Stomach (tissue), 9 donors: Measurements from ENCODE around the gene AKAP13. TPM values are rescaled to one million over a fixed set of nuclear protein-coding genes. Genes with fewer than 3 reads are reported as not detected.

Source experiments
- DNase-seq, 2 donors: peaks; one replicate each; pipeline versions ENCODE4 v3.0.0 to v3.0.0-alpha.2; 2013 to 2019
- H3K27ac ChIP-seq, 5 donors: fragments of 200-600 bp in 4 of 5; sonication (generic) in 4 of 5; one replicate each; pipeline ENCODE4 v1.5.1; 2013 to 2019; ENCODE audit warnings: mild to moderate bottlenecking in 1 of 5, moderate library complexity in 1 of 5
- H3K27me3 ChIP-seq, 3 donors: fragments of 200-600 bp; sonication (generic); one replicate each; pipeline ENCODE4 v1.5.1; 2017 to 2019; ENCODE audit warnings: mixed run types in 1 of 3
- H3K36me3 ChIP-seq, 4 donors: fragments of 200-600 bp; sonication (generic); 1 replicate in 3 of 4; 2 replicates in 1 of 4; pipeline ENCODE4 v1.5.1; 2016 to 2019
- H3K4me1 ChIP-seq, 4 donors: fragments of 200-600 bp; sonication (generic); one replicate each; pipeline ENCODE4 v1.5.1; 2016 to 2019
- H3K4me3 ChIP-seq, 4 donors: fragments of 200-600 bp; sonication (generic) in 3 of 4; one replicate each; pipeline ENCODE4 v1.5.1; 2016 to 2019; ENCODE audit warnings: mild to moderate bottlenecking in 1 of 4
- H3K9me3 ChIP-seq, 4 donors: fragments of 200-600 bp; sonication (generic); one replicate each; pipeline ENCODE4 v1.5.1; 2016 to 2019
- EP300 ChIP-seq: sonication (generic); formaldehyde crosslinking; IDR thresholded peaks from one replicate; pipeline ENCODE4 v1.6.1; 2017; ENCODE audit warnings: antibody characterized with exemption
- POLR2A ChIP-seq, 4 donors: fragments of 450-650 bp; IDR thresholded peaks; one replicate each; pipeline ENCODE4 v1.6.1; 2016; ENCODE audit warnings: antibody characterized with exemption in 4 of 4, control low read depth in 2 of 4, mild to moderate bottlenecking in 1 of 4, moderate library complexity in 1 of 4
- POLR2AphosphoS5 ChIP-seq, 3 donors: sonication (generic); formaldehyde crosslinking; IDR thresholded peaks; one replicate each; pipeline ENCODE4 v1.6.1; 2016; ENCODE audit warnings: antibody characterized with exemption in 3 of 3
- WGBS, 5 donors: extraction: QIAGEN DNeasy Blood & Tissue Kit in 3 of 5; methylation state at CpG; one replicate each; pipeline versions ENCODE4 v1.1.5 to v1.1.7; 2013 to 2018; 5-methylcytosine and 5-hydroxymethylcytosine counted together
- intact Hi-C: fragments of 100-400 bp; cut with DNase I; formaldehyde crosslinking; loops from one replicate; pipeline ENCODE4 v1.15.1; 2023; ENCODE audit warnings: low total_unique reads
- polyA plus RNA-seq, 3 donors: library from polyadenylated mRNA; stranded (reverse); fragments of 200-250 nt; gene quantifications; one replicate each; pipeline ENCODE4 v1.2.3, GENCODE V29; 2013
- total RNA-seq, 5 donors: library from RNA; depleted of rRNA; stranded (reverse); fragments of >200 nt; gene quantifications; one replicate each; pipeline versions ENCODE4 v1.1.0 to v1.2.3, GENCODE V29; 2014 to 2016
- TF ChIP-seq, protein P1 (sequence below), 7 experiments: fragments of 450-650 bp in 4 of 7; fragments of 200-600 bp in 3 of 7; sonication (generic) in 3 of 7; IDR thresholded peaks; one replicate each; pipeline ENCODE4 v1.5.1; 2016 to 2019; ENCODE audit warnings: antibody characterized with exemption in 7 of 7, control low read depth in 2 of 7, mild to moderate bottlenecking in 1 of 7
- donor health status: healthy with polysubstance abuse.
- donor health status: Bipolar disorder and iron deficiency.
- donor health status: healthy.

Gene AKAP13
- total and polyA plus RNA-seq, 8 donors = 33.1 to 395 (median 138) TPM

- DNase-seq = no peak
- H3K4me3 ChIP-seq = no peak overlapping the region
- no peaks in the 10 kb centered on the region for H3K27me3 ChIP-seq
- H3K9me3 ChIP-seq = no peaks in the 10 kb centered on the region
- H3K4me1 ChIP-seq = peaks cover 0 to 68% (median 40%) of the 10 kb centered on the region in 4 donors
- H3K27ac ChIP-seq = no peak overlapping the region
- intact Hi-C loops = no loop called here
- TF ChIP-seq, protein P1, sequence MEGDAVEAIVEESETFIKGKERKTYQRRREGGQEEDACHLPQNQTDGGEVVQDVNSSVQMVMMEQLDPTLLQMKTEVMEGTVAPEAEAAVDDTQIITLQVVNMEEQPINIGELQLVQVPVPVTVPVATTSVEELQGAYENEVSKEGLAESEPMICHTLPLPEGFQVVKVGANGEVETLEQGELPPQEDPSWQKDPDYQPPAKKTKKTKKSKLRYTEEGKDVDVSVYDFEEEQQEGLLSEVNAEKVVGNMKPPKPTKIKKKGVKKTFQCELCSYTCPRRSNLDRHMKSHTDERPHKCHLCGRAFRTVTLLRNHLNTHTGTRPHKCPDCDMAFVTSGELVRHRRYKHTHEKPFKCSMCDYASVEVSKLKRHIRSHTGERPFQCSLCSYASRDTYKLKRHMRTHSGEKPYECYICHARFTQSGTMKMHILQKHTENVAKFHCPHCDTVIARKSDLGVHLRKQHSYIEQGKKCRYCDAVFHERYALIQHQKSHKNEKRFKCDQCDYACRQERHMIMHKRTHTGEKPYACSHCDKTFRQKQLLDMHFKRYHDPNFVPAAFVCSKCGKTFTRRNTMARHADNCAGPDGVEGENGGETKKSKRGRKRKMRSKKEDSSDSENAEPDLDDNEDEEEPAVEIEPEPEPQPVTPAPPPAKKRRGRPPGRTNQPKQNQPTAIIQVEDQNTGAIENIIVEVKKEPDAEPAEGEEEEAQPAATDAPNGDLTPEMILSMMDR (IDR thresholded peaks at IDR 0.05) = no peak
- no peak for TF ChIP-seq EP300
- no peak for TF ChIP-seq POLR2A (IDR thresholded peaks at IDR 0.05)
- TF ChIP-seq POLR2AphosphoS5 (IDR thresholded peaks at IDR 0.05) = no peak
- 88 to 95% (median 91%) methylated on average over 2 of the region's 2 CpGs for WGBS, 5 donors
- no peaks in the 10 kb centered on the region for H3K36me3 ChIP-seq
Observed at GRCh38 chr15:85393210-85393609, 12.8 kb downstream of the AKAP13 start.

- no peaks in the 10 kb centered on the region for H3K9me3 ChIP-seq
- TF ChIP-seq, protein P1 (IDR thresholded peaks at IDR 0.05) = no peak
- TF ChIP-seq POLR2A (IDR thresholded peaks at IDR 0.05) (no peak), POLR2AphosphoS5 (IDR thresholded peaks at IDR 0.05) (no peak), EP300 (no peak)
- intact Hi-C loops = no loop called here
Observed at GRCh38 chr15:85394554-85395333, 14.3 kb downstream of the AKAP13 start.

GRCh38 chr15:85396554-85396953 lies 16.2 kb downstream of the AKAP13 start:
- intact Hi-C loops = no loop called here
- Histone ChIP-seq H3K4me3 (no peak overlapping the region), H3K9me3 (no peaks in the 10 kb centered on the region), H3K4me1 (peaks cover 2 to 75% (median 45%) of the 10 kb centered on the region in 4 donors), H3K36me3 (no peaks in the 10 kb centered on the region), H3K27ac (no peak overlapping the region), H3K27me3 (no peaks in the 10 kb centered on the region)
- TF ChIP-seq POLR2AphosphoS5 (IDR thresholded peaks at IDR 0.05) (no peak), POLR2A (IDR thresholded peaks at IDR 0.05) (no peak), EP300 (no peak)
- TF ChIP-seq, protein P1 (IDR thresholded peaks at IDR 0.05) = no peak
- DNase-seq = no peak
- whole genome bisulfite sequencing, 5 donors = 66 to 88% (median 85%) methylated on average over 3 of the region's 3 CpGs

More at GRCh38 chr15:85394554-85395333, 14.3 kb downstream of the AKAP13 start:
- peaks cover 0 to 62% (median 35%) of the 10 kb centered on the region in 4 donors for H3K4me1 ChIP-seq
- DNase-seq = no peak
- H3K27ac ChIP-seq = no peak overlapping the region
- 41 to 53% (median 47%) methylated on average over 2 of the region's 2 CpGs for WGBS, 5 donors
- H3K27me3 ChIP-seq = no peaks in the 10 kb centered on the region
- no peaks in the 10 kb centered on the region for H3K36me3 ChIP-seq
- no peak overlapping the region for H3K4me3 ChIP-seq

DNA sequence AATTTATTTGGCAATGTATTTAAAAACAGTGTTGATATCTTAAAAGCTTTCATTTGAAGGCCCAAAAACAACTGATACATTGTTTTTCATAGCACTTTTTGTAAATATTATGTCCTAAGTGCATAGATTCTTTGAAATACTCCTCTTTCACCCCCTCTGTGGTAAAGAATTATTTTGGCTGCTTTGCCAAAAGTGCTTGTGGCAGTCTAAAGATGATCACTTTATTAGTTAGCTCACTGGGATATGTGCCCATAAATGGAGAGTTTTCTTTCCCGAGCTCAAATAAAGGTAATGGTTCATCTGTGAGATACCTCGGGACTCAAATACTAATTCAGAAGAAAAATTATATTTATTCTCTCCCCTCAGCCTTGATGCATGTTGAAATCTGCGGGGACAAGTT lies 16.7 kb downstream of the AKAP13 start:
- Histone ChIP-seq H3K4me1 (peaks cover 7 to 81% (median 48%) of the 10 kb centered on the region in 4 donors), H3K36me3 (no peaks in the 10 kb centered on the region), H3K9me3 (no peaks in the 10 kb centered on the region), H3K27me3 (no peaks in the 10 kb centered on the region), H3K27ac (no peak overlapping the region), H3K4me3 (no peak overlapping the region)
- intact Hi-C loops = no loop called here
- 53 to 87% (median 69%) methylated on average over 3 of the region's 3 CpGs for WGBS, 5 donors
- no peak for DNase-seq
- TF ChIP-seq POLR2A (IDR thresholded peaks at IDR 0.05) = no peak
- TF ChIP-seq, protein P1 (IDR thresholded peaks at IDR 0.05) = no peak
- TF ChIP-seq EP300 = no peak
- TF ChIP-seq POLR2AphosphoS5 (IDR thresholded peaks at IDR 0.05) = no peak
